Measurements from ENCODE around the gene ADGRA1. TPM values are rescaled to one million over a fixed set of nuclear protein-coding genes. Genes with fewer than 3 reads are reported as not detected.

ADGRA1 gene
- polyA plus RNA-seq, 3 donors = not detected

DNA sequence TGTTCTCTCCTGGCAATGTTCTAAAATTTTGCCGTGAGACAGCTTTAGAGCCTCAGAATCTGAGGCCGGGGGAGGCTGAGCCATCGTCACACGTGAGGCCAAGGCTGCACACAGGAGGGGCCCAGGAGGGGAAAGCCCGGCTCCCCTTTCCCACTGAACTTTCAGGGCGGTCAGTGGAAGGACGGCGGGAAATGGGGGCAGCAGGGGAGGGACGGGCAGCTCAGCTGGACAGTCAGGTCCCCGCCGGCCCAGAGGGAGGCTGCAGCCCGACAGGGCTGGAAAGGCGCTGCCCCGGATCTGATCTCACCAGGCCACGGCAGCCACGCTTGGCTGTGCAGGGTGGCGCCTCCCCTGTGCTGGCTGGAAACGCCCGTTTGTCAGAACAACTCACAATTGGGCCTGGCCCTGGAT, 43.3 kb upstream of the ADGRA1 start:
- Mint-ChIP-seq H3K9me3 (peaks cover 0 to 8% (median 0%) of the 10 kb centered on the region in 7 donors), H3K27me3 (ENCODE audit: low read depth in 3 of 3) (peaks cover 11 to 20% (median 12%) of the 10 kb centered on the region in 3 donors), H3K27ac (no peak overlapping the region), H3K36me3 (no peaks in the 10 kb centered on the region), H3K4me3 (no peak overlapping the region), H3K4me1 (no peaks in the 10 kb centered on the region)
- H3K27ac ChIP-seq (ENCODE audit: low read depth in 1 of 2, low read length in 2 of 2) = no peak overlapping the region
- DNase-seq = no peak
- no peak overlapping the region for H3K9ac ChIP-seq (ENCODE audit: insufficient read depth, low read length, poor library complexity, severe bottlenecking)
- H3K4me3 ChIP-seq (replicated peaks in 1 of 3; ENCODE audit: low read depth in 2 of 3, low read length in 3 of 3) = no peak overlapping the region
- WGBS (ENCODE audit: insufficient coverage) = 93% methylated on average over 19 of the region's 19 CpGs
- no peaks in the 10 kb centered on the region for H3K79me2 ChIP-seq (ENCODE audit: insufficient read depth, low read length)
- H4K20me1 ChIP-seq (ENCODE audit: insufficient read depth, low read length) = no peaks in the 10 kb centered on the region
- H2AFZ ChIP-seq (ENCODE audit: insufficient read depth, low read depth, low read length, poor library complexity, severe bottlenecking) = no peak overlapping the region
- TF ChIP-seq, protein P1, sequence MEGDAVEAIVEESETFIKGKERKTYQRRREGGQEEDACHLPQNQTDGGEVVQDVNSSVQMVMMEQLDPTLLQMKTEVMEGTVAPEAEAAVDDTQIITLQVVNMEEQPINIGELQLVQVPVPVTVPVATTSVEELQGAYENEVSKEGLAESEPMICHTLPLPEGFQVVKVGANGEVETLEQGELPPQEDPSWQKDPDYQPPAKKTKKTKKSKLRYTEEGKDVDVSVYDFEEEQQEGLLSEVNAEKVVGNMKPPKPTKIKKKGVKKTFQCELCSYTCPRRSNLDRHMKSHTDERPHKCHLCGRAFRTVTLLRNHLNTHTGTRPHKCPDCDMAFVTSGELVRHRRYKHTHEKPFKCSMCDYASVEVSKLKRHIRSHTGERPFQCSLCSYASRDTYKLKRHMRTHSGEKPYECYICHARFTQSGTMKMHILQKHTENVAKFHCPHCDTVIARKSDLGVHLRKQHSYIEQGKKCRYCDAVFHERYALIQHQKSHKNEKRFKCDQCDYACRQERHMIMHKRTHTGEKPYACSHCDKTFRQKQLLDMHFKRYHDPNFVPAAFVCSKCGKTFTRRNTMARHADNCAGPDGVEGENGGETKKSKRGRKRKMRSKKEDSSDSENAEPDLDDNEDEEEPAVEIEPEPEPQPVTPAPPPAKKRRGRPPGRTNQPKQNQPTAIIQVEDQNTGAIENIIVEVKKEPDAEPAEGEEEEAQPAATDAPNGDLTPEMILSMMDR (IDR thresholded peaks at IDR 0.05) = no peak
- no peak overlapping the region for H3K4me2 ChIP-seq (replicated peaks; ENCODE audit: extremely low read depth, low read length, poor library complexity, severe bottlenecking)
- intact Hi-C loops (cut with micrococcal nuclease) = no loop called here
- H3K36me3 ChIP-seq (replicated peaks in 1 of 2; ENCODE audit: control insufficient read depth in 1 of 2, insufficient read depth in 2 of 2, low read length in 2 of 2) = no peaks in the 10 kb centered on the region
- H3K4me1 ChIP-seq (ENCODE audit: control insufficient read depth in 1 of 2, insufficient read depth in 2 of 2, low read length in 2 of 2) = no peaks in the 10 kb centered on the region
- no peaks in the 10 kb centered on the region for H3K9me3 ChIP-seq (replicated peaks in 1 of 2; ENCODE audit: control insufficient read depth in 1 of 2, insufficient read depth in 1 of 2, low read length in 2 of 2)
- H3K27me3 ChIP-seq (ENCODE audit: control insufficient read depth in 2 of 2, insufficient read depth in 2 of 2, low read length in 2 of 2) = peaks cover 0 to 3% of the 10 kb centered on the region in 2 donors

GRCh38 chr10:133045556-133046389, 42.0 kb upstream of the ADGRA1 start:
- Mint-ChIP-seq H3K9me3 (peaks cover 0 to 8% (median 0%) of the 10 kb centered on the region in 7 donors), H3K27me3 (ENCODE audit: low read depth in 3 of 3) (peaks cover 9 to 13% (median 12%) of the 10 kb centered on the region in 3 donors), H3K4me1 (no peaks in the 10 kb centered on the region), H3K4me3 (no peak overlapping the region), H3K36me3 (no peaks in the 10 kb centered on the region), H3K27ac (no peak overlapping the region)
- no peak overlapping the region for H3K4me3 ChIP-seq (replicated peaks in 1 of 3; ENCODE audit: low read depth in 2 of 3, low read length in 3 of 3)
- DNase-seq = no peak
- TF ChIP-seq, protein P1 (IDR thresholded peaks at IDR 0.05) = no peak
- H3K27ac ChIP-seq (ENCODE audit: low read depth in 1 of 2, low read length in 2 of 2) = no peak overlapping the region
- intact Hi-C loops (cut with micrococcal nuclease) = no loop called here
- H3K36me3 ChIP-seq (replicated peaks in 1 of 2; ENCODE audit: control insufficient read depth in 1 of 2, insufficient read depth in 2 of 2, low read length in 2 of 2) = no peaks in the 10 kb centered on the region
- no peaks in the 10 kb centered on the region for H3K9me3 ChIP-seq (replicated peaks in 1 of 2; ENCODE audit: control insufficient read depth in 1 of 2, insufficient read depth in 1 of 2, low read length in 2 of 2)
- WGBS (ENCODE audit: insufficient coverage) = 94% methylated on average over 21 of the region's 26 CpGs
- H3K27me3 ChIP-seq (ENCODE audit: control insufficient read depth in 2 of 2, insufficient read depth in 2 of 2, low read length in 2 of 2) = peaks cover 0 to 3% of the 10 kb centered on the region in 2 donors
- no peaks in the 10 kb centered on the region for H3K4me1 ChIP-seq (ENCODE audit: control insufficient read depth in 1 of 2, insufficient read depth in 2 of 2, low read length in 2 of 2)
- no peaks in the 10 kb centered on the region for H4K20me1 ChIP-seq (ENCODE audit: insufficient read depth, low read length)
- H2AFZ ChIP-seq (ENCODE audit: insufficient read depth, low read depth, low read length, poor library complexity, severe bottlenecking) = no peak overlapping the region
- no peak overlapping the region for H3K9ac ChIP-seq (ENCODE audit: insufficient read depth, low read length, poor library complexity, severe bottlenecking)
- no peak overlapping the region for H3K4me2 ChIP-seq (replicated peaks; ENCODE audit: extremely low read depth, low read length, poor library complexity, severe bottlenecking)
- H3K79me2 ChIP-seq (ENCODE audit: insufficient read depth, low read length) = no peaks in the 10 kb centered on the region

All from CD14-positive monocyte (primary cell).